Right atrium auricular region (tissue), 2 donors: ENCODE results near the gene CRYBA4. TPM values are rescaled to one million over a fixed set of nuclear protein-coding genes. Genes with fewer than 3 reads are reported as not detected.
A peak's percentile ranks its signal among the peaks of the same experiment; 100 is the strongest.

ENCODE experiments used
- DNase-seq: peaks from one replicate; pipeline ENCODE4 v3.0.0-alpha.2; 2019; ENCODE audit warnings: low spot score
- H3K27ac ChIP-seq, 2 donors: fragments of 200-600 bp; sonication (generic); 1 replicate in 1 of 2; 2 replicates in 1 of 2; pipeline ENCODE4 v1.5.1; 2016 to 2019
- H3K27me3 ChIP-seq, 2 donors: fragments of 200-600 bp; sonication (generic); one replicate each; pipeline versions ENCODE4 v1.5.1 to v1.6.0; 2017 to 2019
- H3K36me3 ChIP-seq: fragments of 200-600 bp; sonication (generic); one replicate; pipeline ENCODE4 v1.5.1; 2016
- H3K4me1 ChIP-seq, 2 donors: fragments of 200-600 bp; sonication (generic); one replicate each; pipeline versions ENCODE4 v1.5.1 to v1.6.0; 2017 to 2019
- H3K4me3 ChIP-seq, 2 donors: fragments of 200-600 bp; sonication (generic); 1 replicate in 1 of 2; 2 replicates in 1 of 2; pipeline ENCODE4 v1.5.1; 2017 to 2019; ENCODE audit warnings: mild to moderate bottlenecking in 1 of 2, moderate library complexity in 1 of 2
- H3K9me3 ChIP-seq, 2 donors: fragments of 200-600 bp; sonication (generic); one replicate each; pipeline ENCODE4 v1.5.1; 2019
- total RNA-seq, 2 donors: library from RNA; depleted of rRNA; stranded (reverse); fragments of >200 nt; gene quantifications; one replicate each; pipeline ENCODE4 v1.1.0, GENCODE V29; 2016
- TF ChIP-seq, protein P1 (sequence below), 2 donors: fragments of 200-600 bp; sonication (generic); IDR thresholded peaks; one replicate each; pipeline ENCODE4 v1.5.1; 2019; ENCODE audit warnings: antibody characterized with exemption in 2 of 2

CRYBA4 gene
- total RNA-seq, 2 donors from 2014 or later: not detected

DNA sequence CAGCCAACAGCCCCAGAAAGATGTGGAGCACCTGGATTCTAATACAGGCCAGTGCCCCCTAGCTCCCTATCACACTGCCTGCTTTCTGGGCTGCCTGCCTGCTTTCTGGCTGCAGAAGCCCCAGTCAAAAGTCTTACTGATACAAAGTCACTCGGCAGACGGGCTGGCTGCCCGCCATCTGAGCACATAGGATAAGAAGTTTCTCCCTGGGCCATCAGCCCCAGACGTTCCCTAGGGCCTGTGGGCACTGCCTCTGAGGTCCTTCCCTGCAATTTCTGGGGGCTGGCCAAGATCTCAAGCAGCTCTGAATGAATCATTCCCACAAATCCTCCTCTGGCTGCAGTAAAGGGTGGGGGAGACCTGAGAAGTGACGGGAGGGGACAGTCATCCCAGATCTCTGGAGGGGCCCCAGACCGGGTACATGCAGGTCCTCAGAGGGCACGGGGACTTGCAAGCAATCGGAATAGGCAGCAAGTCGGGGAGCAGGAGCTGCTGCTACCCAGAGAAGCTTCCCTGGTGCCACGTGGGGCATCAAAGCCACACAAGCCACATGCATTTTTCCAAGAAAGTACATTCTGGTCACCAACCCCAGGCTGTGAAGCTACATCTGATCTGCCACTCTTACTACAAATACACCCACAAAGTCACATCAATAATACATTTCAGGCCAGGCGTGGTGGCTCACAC, 36.5 kb upstream of the CRYBA4 start:
- no peaks in the 10 kb centered on the region for H3K27me3 ChIP-seq
- no peak overlapping the region for H3K4me3 ChIP-seq
- TF ChIP-seq, protein P1, sequence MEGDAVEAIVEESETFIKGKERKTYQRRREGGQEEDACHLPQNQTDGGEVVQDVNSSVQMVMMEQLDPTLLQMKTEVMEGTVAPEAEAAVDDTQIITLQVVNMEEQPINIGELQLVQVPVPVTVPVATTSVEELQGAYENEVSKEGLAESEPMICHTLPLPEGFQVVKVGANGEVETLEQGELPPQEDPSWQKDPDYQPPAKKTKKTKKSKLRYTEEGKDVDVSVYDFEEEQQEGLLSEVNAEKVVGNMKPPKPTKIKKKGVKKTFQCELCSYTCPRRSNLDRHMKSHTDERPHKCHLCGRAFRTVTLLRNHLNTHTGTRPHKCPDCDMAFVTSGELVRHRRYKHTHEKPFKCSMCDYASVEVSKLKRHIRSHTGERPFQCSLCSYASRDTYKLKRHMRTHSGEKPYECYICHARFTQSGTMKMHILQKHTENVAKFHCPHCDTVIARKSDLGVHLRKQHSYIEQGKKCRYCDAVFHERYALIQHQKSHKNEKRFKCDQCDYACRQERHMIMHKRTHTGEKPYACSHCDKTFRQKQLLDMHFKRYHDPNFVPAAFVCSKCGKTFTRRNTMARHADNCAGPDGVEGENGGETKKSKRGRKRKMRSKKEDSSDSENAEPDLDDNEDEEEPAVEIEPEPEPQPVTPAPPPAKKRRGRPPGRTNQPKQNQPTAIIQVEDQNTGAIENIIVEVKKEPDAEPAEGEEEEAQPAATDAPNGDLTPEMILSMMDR (IDR thresholded peaks at IDR 0.05): peak in 1 of 2 donors; percentile 50
- peak overlapping the region; percentile 25 to 52 for H3K27ac ChIP-seq
- peaks cover 0 to 54% of the 10 kb centered on the region in 2 donors for H3K4me1 ChIP-seq
- peak; percentile 74 for DNase-seq
- no peaks in the 10 kb centered on the region for H3K9me3 ChIP-seq
- peaks cover 12% of the 10 kb centered on the region for H3K36me3 ChIP-seq

DNA sequence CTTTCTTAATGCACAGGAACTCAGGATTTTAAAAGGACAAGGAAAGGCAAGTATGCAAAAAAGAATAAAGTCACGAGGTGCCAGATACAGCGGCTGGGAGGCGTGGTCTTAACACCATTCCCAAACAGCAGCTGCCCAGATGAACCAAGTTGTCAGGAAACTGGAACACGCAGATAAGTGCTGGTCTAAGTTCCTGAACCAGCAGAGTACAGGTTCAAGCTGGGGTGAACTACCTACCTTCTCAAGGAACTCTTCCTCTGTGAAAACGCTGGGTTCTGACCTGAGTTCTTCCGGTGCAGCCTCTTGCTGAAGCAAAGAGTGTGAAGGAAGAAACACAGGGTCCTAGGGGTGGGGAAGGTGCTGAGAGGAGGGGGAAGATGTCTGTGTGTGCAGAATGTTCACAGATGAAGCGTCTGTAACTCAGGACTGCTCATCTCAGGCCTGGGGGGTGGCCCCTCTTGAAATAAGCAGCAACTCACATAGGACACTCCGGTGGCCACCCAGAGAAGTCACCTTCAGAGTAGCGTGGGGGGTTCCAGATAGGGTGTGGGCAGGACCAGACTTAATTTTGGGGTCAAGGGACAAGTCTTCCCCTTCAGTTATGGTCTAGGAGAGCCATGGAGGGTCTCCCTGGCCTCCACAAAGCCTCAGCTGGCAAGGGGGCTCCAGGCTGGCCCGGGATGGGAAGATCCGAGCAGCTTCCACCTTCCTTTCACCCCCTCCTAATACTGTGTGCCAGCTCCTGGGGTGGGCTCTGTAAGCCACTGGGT, 35.0 kb upstream of the CRYBA4 start:
- Histone ChIP-seq H3K36me3 (peaks cover 11% of the 10 kb centered on the region), H3K4me1 (peaks cover 0 to 55% of the 10 kb centered on the region in 2 donors), H3K4me3 (no peak overlapping the region), H3K27me3 (no peaks in the 10 kb centered on the region), H3K9me3 (no peaks in the 10 kb centered on the region), H3K27ac (peak overlapping the region; percentile 51 to 68)
- DNase-seq: peak; percentile 69
- TF ChIP-seq, protein P1 (IDR thresholded peaks at IDR 0.05): no peak

DNA sequence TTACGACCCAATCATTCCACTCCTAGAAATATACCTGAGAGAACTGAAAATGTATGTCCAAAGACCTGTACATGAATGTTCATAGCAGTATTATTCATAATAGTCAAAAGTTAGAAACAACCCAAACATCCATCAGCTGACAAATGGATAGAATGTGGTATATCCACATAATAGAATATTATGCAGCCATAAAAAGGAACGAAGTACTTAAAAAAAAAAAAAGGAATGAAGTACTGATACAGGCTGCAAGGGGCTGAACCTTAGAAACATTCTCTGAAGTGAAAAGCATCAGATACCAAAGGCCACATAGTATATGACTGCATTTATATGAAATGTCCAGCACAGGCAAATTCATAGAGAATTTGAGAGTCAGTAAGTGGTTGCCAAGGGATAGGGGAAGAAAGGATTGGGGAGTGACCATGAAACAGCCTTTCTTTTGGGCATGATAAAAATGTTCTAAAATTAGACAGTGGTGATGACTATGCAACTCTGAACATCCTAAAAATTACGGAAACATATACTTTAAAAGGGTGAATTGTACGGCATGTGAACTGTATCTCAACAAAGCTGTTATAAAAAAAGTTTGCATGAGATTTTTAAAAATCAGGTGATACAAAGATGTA, 33.7 kb upstream of the CRYBA4 start:
- Histone ChIP-seq H3K36me3 (no peaks in the 10 kb centered on the region), H3K27ac (peak overlapping the region; percentile 76 to 89), H3K27me3 (no peaks in the 10 kb centered on the region), H3K9me3 (no peaks in the 10 kb centered on the region), H3K4me1 (peaks cover 0 to 55% of the 10 kb centered on the region in 2 donors), H3K4me3 (no peak overlapping the region)
- no peak for DNase-seq
- TF ChIP-seq, protein P1 (IDR thresholded peaks at IDR 0.05): no peak

DNA sequence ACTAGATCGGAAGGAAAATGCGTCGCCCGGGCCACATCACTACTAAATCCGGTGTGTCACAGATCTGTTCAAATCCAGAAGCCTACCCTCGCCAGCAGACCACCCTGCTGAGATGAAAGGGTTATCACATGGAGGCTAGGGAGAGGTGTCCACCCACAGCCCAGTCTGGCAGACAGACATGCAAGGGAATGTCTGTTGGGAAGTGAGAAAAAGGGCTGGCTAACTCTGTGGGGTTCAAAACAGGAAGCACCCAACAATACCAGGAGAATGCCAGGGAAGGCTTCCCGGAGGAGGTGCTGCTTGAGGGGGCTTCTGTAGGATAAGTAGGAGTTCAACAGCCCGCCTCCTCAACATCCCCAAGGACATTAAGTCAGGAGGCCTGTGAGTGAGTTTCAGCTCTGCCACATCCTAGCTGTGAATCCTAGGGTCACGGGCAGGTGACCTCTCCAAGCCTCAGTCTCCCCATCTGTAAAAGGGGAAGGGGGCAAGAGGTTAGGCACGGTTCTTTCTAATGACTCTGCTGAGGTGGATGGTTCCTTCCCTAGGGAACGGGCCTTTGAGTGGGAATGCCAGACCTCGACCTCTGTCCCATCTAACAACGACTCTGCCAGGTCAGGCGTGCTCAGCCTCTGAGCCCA, 32.9 kb upstream of the CRYBA4 start:
- TF ChIP-seq, protein P1 (IDR thresholded peaks at IDR 0.05): no peak

DNA sequence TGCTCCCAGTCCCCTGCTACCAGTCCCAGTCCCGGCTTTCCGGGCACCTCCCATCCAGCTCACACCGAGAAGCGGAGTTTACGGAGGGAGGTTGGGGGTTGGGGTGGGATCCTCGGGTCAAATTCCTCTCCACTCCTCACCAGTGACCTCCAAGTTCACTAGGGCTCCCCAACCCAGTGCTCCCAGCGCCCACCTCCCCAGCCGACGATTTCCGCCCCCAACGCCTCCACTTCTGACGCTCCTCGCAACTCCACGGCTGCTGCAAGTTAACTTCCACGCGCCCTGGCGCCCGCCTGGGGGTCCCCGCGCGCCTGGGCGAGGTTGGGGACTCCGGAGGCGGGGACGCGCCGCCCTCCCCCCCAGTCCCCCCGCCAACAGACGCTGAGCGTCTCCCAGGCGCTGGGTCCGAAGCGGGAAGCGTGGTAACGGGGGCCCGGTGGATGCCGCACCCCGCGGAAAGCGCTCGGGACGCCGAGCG, 32.4 kb upstream of the CRYBA4 start:
- DNase-seq: no peak
- Histone ChIP-seq H3K4me1 (peaks cover 0 to 52% of the 10 kb centered on the region in 2 donors), H3K36me3 (no peaks in the 10 kb centered on the region), H3K27me3 (no peaks in the 10 kb centered on the region), H3K4me3 (peak overlapping the region; percentile 80 to 97), H3K9me3 (no peaks in the 10 kb centered on the region), H3K27ac (peak overlapping the region; percentile 76 to 89)
- TF ChIP-seq, protein P1 (IDR thresholded peaks at IDR 0.05): no peak

More for the DNA sequence above, 32.9 kb upstream of the CRYBA4 start:
- no peaks in the 10 kb centered on the region for H3K36me3 ChIP-seq
- no peaks in the 10 kb centered on the region for H3K27me3 ChIP-seq
- H3K4me1 ChIP-seq: peaks cover 0 to 55% of the 10 kb centered on the region in 2 donors
- no peak for DNase-seq
- peak overlapping the region; percentile 80 to 97 for H3K4me3 ChIP-seq
- H3K27ac ChIP-seq: peak overlapping the region; percentile 76 to 89
- H3K9me3 ChIP-seq: no peaks in the 10 kb centered on the region
